Stimulated activated CD4-positive, alpha-beta T cell treated with anti-CD3 and anti-CD28 coated beads, Interleukin-4, amount 100 ng/mL, for 4 hours (primary cell): ENCODE data around the gene ANGEL2.
"Not testable (repeated sequence)": the region's sequence is repeated elsewhere in the genome, so short reads cannot be mapped to it uniquely, and the experiment has no call there.

Experiments
- DNase-seq, 2 experiments: peaks; one replicate each; pipeline ENCODE4 v3.0.0-alpha.2; 2020

Gene ANGEL2

DNA sequence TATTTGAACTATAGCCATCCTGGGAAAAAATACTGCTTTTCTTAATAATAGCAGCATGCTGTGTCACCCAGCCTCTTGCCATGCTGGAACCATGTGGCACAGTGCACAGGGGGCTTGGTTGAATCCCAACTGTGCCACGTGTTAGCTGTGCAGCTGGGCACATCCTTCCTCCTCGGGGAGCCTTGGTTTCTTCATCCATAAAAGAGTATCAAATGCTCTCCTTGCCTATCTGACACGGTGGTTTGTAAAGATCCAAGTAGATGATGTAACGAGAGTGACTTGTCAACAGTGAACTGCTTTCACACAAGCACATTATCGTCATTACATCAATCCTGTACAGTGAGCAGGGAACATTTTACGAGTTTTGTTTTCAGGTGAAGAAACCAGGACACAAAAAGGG lies 41.0 kb downstream of the ANGEL2 start:
- DNase-seq: no peak

DNA sequence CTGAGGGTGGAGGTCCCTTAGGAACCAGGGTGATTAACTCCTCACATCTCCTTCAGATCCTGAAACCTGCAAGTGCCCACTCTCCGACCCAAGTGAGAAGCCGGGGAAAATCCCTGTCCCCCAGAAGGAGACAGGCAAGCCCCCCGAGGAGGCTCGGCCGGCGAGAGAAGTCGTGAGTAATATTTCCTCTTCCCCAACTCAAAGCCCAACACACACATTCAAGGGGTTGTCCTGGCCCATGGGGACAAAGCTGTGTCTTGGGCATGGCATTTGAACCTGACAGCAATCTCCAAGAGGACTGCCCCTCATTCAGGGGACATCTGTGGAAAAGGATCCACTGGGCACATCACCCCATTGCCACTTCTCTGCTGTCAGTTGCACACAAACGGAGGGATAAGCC lies 41.8 kb downstream of the ANGEL2 start:
- no peak for DNase-seq

DNA sequence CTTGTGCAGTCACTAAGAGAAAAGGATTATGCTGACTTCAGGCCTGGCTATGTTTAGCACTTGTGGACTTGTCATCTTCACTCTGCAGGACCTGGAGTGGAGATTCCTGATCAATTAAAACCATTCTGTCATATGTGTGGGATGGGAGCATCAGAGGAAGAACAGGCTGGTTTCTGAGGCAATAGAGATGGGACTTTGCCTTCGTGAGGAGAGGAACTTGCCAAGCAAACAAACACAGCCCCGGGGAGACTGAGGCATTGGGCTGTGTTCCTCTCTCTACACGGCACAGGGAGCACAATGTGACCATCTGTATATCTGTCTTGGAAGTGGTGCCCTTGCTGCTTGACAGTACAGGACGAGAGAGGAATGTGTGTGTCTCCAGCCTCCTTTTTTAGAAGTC lies 42.2 kb downstream of the ANGEL2 start:
- no peak for DNase-seq

DNA sequence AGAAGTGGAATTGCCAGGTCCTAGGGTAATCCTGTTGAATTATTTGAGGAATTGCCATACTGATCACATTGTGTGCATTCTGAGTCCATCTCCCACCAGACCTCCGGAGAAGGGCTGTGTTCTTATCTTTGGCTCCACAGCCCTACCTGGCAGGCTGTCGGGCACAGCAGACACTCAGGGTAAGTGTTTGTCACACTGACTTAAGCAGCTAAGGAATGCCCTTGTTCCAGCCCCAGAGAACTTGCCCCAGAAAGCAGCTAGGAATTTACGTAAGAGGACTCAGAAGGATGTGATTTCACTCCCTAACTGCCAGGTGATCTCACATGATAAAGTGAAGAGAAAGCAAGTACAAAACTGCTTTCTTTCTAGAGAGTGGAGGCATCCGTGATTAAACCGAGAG lies 44.4 kb downstream of the ANGEL2 start:
- no peak for DNase-seq

DNA sequence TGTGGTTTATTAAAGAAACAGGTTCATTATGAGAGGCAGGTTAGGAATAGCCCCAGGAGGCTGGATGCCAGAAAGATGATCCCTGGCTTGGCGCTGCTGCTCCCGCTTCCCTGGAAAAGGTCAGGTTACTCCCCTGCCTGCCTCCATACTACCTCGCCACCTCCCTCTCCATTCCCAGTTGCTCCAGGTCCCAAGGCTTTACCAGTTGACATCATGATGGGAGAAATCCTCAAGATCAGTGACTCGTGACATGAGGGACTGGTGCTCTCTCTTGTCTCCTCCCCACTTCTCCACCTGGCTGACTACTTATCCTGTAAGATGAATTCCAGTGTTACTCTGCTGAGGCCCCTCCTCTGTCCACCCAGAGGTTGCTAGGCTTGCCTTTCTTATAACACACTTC lies 45.6 kb downstream of the ANGEL2 start:
- DNase-seq: no peak

DNA sequence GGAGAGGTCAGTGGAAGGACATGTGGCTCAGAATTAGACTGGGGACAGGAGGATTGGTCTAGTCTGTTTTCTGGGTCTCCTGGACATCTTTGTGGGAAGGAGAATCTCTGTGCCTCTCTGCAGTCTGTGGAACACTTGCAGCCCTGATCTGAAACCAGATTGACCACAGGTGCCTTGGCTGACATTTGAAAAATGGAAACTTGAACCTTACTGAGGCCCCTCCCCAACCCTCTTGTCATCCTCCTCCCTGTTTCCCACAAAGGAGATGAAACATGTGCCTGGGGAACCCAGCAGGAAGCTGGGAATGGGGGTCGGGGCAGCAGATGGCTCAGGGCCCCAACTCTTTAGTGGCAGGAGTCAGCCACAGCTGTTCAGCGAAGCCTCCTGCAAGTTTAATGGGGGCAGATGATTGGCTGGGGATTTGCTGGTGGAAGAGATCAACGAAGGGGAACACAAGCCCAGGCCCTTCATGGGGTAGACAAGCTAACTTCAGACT lies 47.3 kb downstream of the ANGEL2 start:
- DNase-seq: no peak

DNA sequence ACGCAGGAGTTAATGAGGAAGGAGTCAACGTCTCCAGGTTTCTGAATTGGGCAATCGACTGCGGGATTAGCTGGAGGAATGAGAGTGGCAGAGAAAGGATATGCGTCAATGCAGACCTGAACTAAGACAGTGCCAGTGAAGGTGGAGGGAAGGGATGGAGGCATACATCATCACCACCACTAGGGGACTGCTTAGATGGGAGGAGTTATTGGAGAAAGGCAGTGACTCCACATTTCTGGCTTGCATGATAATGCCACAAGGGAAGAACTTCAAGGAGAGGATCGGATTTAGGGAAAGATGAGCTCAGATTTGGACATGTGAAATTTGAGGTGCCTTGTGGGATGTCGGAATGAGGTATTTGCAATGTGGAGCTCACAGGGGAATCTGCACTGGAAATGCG lies 47.9 kb downstream of the ANGEL2 start:
- no peak for DNase-seq

DNA sequence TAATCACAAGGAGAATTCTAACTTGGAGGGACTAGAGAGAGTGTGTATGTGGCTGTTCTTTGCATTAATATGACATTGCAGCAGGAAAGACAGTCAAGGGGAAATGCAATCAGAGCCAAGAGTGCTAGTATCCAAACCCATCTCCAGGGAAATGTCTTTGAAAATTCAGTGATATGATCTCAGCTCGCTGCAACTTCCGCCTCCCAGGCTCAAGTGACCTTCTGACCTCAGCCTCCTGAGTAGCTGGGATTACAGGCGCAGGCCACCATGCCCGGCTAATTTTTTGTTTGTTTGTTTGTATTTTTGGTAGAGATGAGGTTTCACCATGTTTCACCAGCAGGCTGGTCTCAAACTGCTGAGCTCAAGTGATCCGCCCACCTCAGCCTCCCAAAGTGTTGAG lies 49.1 kb downstream of the ANGEL2 start:
- no peak for DNase-seq

DNA sequence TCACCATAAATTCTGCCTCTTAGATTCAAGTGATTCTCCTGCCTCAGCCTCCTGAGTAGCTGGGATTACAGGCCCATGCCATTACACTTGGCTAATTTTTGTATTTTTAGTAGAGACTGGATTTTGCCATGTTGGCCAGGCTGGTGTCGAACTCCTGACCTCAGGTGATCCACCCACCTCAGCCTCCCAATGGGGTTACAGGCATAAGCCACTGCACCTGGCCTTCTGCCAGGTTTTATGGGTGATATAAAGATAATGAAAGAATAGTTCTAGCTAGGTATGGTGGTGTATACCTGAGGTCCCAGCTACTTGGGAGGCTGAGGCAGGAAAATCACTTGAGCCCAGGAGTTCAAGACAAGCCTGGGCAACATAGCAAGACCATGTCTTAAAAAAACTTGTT lies 50.7 kb downstream of the ANGEL2 start:
- not testable (repeated sequence) for DNase-seq

DNA sequence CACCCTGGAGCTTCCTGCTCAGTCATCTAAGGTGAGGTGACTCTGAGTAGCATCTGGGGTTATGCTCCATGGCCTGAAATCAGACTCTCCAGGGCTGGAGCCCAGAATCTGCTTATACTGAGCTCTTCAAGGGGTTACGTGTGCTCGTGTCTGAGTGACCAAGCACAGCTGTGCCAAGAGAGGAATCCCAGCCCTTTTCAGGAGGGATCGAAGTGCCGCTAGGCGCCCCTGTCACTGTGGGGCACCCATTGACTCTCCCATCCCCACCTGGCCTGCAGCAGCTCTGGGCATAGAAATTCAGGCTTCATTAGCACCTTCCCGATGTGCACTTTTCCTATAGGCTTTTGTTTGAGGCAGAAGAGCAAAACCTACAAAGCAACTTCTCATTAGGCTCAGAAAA lies 51.6 kb downstream of the ANGEL2 start:
- no peak for DNase-seq

DNA sequence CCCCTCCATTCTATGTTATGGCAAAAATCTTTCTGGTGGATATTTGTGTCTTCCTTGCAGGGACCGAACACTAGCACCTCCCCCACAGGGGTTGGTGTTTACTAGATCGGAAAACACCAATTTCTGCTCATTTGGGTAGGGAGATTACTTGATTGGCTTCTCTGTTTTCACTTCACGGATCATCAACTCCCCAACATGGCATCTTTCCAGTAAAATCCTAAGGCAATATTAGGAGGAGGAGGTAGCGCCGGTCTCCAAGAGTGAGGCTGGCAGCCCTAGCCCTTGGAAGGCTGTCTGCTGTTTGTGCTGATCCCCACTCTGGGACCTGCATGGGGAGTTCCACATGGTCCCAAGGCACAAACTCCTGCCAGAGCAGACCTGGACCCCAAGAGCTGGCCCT lies 53.2 kb downstream of the ANGEL2 start:
- DNase-seq: no peak

DNA sequence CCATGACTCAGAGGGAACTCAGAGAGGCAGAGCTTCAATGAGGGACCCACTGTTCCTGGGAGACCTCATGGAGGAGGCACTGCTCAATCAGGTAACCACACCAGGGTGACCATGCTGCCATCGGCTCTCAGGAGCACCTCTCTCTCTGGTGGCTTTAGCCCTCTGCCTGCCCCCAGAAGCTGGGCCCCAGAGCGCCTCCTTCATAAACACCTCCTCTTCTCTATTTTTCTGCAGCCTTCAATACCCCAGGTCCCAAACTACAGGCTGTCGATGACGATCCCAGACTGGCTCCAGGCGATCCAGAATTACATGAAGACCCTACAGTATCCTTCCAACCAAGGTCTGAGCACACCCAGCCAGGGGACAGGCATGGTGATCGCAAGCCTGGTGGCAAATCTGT lies 54.7 kb downstream of the ANGEL2 start:
- DNase-seq: no peak

DNA sequence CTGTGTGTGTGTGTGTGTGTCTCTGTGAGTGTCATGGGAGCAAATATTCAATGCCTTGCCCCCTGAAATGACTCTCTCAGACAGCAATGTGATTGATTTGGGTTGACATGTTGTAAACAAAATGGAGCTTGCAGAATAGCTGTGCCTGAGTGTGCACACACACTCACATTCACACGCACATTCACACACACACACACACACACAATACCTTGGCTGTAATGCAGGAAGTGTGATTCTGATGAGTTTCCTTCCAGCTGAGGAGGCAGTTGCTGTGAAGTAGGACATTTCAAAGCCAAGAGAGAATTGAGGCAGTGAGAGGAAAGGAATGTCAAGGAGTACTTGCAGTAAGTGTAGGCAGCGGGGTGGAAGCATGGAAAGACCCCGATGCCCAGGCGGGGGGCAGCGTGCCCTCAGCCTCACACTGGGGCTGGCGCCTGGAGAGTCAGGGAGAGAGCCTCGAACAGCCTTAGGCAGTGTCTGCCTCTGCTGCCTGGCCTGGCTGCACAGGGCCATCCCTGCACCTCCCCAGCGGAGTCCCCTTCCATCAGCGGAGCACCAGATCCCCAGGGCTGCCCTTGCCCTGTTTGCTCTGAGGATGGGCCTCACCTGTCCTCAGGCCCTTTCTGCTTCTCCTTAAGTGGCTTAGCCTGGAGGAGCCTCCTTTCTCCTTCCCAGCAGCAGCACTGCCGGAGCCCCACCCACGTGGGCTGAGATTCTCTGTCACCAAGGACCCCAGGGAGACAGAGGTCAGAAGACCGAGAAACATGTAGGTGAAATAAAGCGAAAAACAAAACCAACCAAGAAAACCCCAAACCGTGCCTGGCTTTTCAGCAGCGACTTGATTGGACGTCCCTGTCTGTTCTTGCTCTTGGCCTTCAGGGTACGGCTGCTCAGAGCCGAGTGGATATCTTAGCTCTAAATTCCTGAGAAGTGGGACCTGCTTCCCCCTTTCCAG lies 56.1 kb downstream of the ANGEL2 start:
- DNase-seq: no peak

DNA sequence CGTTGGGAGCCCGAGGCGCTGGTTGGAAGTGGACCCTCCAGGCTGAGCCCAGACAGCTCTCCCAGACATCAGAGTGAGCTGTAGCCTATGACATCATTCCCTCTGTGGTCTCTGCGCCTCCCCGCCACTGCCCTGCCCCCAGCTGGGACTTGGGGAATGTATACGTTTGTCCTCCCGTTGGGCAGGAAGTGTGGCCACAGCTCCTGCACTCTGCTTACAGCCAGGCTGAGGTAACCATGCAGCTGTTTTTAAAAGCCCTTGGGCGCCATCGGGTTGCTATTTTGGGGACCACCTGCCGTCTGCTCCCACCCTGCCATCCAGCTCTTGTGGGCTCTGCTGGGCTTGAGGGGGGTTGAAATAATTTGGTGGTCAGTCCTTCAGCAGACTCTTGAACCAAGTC lies 57.5 kb downstream of the ANGEL2 start:
- no peak for DNase-seq

DNA sequence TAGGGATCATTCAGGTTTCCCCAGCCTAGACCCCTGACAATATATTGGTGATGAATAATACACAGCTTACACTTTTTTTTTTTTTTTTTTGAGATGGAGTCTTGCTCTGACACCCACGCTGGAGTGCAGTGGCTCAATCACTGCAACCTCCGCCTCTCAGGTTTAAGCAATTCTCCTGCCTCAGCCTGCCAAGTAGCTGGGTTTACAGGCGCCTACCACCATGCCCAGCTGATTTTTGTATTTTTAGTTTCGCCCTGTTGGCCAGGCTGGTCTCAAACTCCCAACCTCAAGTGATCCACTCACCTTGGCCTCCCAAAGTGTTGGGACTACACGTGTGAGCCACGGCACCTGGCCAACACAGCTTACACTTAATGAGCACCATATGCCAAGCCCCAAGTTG lies 58.1 kb downstream of the ANGEL2 start:
- DNase-seq: no peak

DNA sequence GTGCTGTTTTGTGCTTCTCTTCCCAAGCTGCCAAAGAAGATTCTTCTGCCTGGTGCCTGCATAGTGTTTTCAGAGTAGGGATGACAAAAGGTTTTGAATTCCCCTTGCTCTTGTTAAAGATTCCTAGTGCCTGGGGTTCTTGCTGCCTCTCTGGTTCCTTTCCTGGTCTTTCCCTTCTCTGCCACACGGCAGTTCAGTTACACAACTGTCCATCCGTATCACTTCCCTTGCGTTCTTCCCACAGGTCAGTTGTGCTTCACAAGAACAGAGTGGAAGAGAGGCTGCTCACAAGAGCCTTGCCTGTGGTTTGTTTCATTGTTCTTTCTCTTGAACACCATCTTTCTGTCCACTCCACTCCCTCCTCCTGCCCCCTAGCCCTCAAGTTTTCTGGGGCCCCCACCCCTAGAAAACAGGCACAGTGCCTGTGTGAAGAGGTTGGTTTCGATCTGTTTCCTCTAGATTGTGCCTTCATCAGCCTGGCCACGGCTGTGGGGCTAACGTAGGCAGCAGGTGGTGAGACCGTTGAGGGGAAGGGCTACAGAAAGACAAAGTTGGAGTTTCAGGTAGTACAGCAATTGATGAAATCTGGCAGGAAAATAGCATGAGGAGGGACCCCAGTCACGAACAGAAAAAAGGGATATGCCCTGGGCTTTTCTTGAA lies 59.6 kb downstream of the ANGEL2 start:
- no peak for DNase-seq

DNA sequence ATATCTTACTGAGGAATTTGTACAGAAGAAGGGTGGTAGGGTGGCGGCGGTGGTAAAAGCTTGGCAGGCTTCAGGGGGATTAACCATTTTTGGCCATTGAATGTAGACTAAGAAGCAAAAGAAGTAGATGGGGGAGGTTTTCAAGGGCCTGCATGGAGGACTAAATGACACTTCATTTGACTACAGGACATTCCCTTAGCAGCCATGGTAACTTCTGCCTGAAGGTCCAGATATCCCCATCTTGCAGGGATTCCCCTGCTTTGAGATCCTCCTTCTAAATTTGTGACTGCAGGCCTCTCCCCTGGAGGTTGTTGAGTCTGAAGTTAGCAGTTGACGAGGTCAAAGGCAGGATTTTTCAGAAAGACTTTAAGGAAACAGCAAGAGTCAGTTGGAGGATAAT lies 60.6 kb downstream of the ANGEL2 start:
- no peak for DNase-seq

DNA sequence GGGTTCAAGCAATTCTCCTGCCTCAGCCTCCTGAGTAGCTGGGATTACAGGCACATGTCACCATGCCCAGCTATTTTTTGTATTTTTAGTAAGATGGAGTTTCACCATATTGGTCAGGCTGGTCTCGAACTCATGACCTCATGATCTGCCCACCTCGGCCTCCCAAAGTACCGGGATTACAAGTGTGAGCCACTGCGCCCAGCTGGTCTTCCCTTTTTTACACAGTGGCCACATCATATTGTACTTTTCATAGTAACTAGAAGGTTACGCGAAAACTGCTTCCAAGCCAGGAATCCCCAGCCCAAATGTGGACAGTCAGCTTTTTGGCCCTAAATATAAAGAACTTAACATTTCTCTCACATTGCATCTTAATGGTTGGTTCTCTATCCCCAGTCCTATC lies 61.2 kb downstream of the ANGEL2 start:
- no peak for DNase-seq

DNA sequence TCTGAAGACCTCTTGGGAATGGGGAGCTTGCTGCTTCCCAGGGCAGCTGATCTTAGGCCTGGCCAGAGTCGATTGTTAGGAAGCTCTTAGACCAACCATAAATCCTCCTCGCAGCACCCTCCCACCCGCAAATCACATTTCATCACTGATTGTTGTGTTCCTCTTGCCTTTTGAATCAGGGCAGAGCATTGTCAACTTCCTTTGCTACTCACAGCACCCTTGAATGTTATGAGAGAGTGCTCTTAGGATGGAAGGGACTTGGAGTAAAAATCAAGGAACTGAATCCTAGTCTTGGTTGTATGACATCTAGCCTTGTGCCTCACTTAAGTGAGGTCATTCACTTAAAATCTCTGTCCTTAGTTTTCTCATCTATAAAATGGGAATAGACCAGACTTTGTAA lies 62.3 kb downstream of the ANGEL2 start:
- DNase-seq: no peak

DNA sequence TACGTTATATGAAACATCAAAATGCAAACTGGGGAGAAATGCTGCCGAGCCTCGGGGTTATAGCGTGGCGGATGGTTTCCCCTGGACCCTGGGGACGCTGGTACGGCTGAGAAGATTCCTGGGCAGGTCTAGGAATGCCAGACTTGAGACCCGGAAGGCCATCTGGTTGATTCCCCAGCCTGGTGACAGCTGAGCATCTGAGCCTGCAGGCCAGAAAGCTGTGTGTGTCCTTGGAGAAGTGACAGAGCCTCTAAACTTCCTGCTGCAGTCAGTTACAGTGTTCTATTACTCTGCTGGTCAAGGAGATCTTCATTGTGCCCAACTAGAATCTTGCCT lies 63.1 kb downstream of the ANGEL2 start:
- DNase-seq: no peak

DNA sequence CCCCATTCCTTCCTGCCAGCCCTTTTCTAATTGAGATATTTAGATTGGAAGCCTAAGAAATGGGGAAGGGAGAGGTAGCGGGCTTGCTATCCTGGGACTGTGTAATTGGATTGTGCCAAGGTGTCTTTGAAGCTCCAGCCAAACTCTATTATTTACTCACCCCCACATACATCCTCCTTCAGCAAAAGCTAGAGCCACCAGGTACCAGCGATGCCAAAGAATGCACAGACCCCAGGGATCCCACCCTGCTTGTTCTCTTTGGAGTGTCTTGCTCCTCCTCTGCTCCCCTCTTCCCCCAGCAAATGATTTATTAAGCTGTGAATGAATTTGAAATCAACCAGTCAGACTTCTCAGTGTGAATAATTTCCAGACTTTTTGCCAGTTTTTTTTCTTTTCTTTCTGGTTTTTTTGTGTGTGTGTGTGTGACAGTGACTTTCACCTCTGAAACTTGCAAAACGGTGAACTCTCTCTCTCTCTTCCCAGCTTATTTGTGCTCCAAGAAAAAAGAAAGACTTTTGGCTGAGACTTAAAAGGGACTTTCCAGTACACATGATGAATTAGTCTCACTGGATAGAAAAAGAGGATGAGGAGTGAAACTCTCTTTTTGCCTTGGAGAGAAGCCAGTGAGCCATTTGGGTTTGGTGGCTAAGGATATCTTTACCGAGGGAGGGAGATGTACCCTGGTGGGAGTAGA lies 63.6 kb downstream of the ANGEL2 start:
- no peak for DNase-seq

DNA sequence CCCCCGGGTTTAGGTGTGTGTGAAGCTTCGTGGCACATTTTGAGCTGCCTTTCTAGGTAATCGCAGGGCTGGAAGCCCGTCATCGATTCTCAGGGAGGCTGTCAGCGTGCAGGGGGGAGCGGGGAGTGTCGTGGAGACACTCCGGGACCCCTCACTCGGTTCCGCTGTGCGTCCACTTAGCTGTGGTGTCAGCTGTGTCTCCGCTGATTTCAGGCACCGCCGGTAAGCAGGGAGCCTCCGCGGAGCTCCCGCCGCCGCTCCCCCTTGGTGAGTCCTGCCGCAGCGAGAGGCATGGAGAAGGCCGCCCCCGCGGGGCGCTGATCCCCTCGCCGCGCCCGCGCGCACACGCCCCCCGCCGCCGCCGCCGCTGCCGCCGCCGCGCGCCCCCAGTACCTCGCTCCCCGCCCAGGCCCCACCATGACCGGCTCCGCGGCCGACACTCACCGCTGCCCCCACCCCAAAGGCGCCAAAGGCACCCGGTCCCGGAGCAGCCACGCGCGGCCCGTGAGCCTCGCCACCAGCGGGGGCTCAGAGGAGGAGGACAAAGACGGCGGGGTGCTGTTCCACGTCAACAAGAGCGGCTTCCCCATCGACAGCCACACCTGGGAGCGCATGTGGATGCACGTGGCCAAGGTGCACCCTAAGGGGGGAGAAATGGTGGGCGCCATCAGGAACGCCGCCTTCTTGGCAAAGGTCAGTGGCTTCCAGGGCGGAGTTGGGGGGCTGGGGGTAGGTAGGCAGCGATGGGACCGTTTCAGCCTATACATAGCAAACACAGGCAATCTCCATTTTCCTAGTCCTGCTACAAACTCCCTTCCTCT lies 64.3 kb downstream of the ANGEL2 start:
- DNase-seq: no peak
